ENCODE data around the gene CLIC5. TPM values are rescaled to one million over a fixed set of nuclear protein-coding genes. Genes with fewer than 3 reads are reported as not detected.

CLIC5 gene
- total and polyA plus RNA-seq, 2 of the 8 experiments (the other 6 are each of a cell fraction or from before 2014, with no cell fraction given): 0.12 to 0.15 TPM

- TF ChIP-seq RBBP5 (IDR thresholded peaks at IDR 0.05; ENCODE audit: borderline replicate concordance, low read depth, low read length): no peak
- no peak for TF ChIP-seq TAF7 (optimal IDR thresholded peaks at IDR 0.05; ENCODE audit: borderline replicate concordance, low read depth, low read length)
- no peak for TF ChIP-seq HDAC6 (IDR thresholded peaks at IDR 0.05; ENCODE audit: low read depth, low read length)
- no peak for TF ChIP-seq USF2 (IDR thresholded peaks at IDR 0.05; ENCODE audit: low read length)
- no peak for TF ChIP-seq SIRT6 (IDR thresholded peaks at IDR 0.05; ENCODE audit: low read length)
- TF ChIP-seq ATF3 (IDR thresholded peaks at IDR 0.05; ENCODE audit: insufficient read depth, low read depth, low read length): no peak
These were observed 72.7 kb downstream of the CLIC5 start (continued) for GRCh38 chr6:45942953-45943352.

All from H1 (cell line).